HFF-Myc (cell line): Measurements from ENCODE around the gene CCDC188.

Experiments
- DNase-seq: peaks from one replicate; pipeline ENCODE4 v3.0.0-alpha.2; 2011; ENCODE audit warnings: low read depth; ENCODE audit errors: extremely low read depth
- H3K4me3 ChIP-seq: replicated peaks from 2 replicates; pipeline ENCODE4 v1.5.1; 2011; ENCODE audit warnings: low read depth, mild to moderate bottlenecking, control low read depth, low read length
- CTCF ChIP-seq: IDR thresholded peaks from 2 replicates; pipeline ENCODE4 v1.5.1; 2012; ENCODE audit warnings: mild to moderate bottlenecking, low read depth, low read length, control low read depth; ENCODE audit errors: missing control alignments

The CCDC188 gene

DNA sequence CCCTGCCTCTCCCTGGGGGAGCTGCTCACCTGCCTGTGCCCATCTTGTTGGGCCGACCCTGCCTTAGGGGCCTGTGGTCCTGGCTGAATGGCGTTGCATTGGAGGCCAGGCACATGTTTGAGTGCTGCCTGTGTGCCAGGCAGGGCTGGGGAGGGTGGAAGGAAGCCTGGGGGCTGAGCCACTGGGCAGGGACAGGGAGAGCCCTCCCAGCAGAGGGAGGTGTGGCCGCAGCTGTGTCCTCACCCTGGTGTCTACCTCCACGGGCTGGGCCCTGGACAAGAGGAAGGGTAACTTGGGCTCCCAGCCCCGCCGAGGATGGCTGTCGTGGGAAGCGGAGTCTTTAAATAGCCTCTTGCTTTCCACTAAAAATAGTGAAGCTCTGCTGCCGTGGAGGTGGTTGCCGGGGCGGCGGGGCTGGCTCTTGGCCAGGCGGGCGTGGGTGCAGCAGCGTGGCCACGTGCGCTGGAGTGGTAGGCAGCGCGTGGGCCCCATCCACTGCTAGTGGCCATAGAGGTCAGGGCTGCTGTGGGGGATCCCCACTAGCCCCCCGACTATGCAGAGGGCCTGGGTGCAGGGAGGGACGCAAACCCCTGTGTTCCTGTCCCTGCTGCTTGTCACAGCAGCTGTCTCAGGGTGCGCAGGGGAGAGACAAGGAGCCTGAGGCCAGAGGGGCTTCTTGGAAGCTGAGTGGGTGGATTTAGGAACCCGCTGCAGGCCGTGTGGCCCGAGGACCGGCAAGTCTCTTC lies 13.0 kb downstream of the CCDC188 start:
- TF ChIP-seq CTCF = no peak
- no peak for DNase-seq
- no peak overlapping the region for H3K4me3 ChIP-seq

GRCh38 chr22:20137113-20137512 lies 13.7 kb downstream of the CCDC188 start:
- TF ChIP-seq CTCF = no peak
- no peak overlapping the region for H3K4me3 ChIP-seq
- no peak for DNase-seq

DNA sequence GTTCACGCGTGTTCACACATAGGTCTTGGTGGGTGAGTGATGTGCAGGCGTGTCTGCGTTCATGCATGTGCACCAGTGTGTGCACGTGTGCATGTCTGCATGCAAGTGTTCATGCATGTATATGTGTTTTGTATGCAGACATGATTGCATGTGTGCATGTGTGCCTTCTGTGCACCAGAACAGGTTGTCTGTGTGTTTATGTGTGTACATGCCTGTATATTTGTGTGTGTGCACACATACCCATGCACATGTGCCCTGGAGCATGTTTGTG lies 14.3 kb downstream of the CCDC188 start:
- no peak for TF ChIP-seq CTCF
- DNase-seq = no peak
- no peak overlapping the region for H3K4me3 ChIP-seq

DNA sequence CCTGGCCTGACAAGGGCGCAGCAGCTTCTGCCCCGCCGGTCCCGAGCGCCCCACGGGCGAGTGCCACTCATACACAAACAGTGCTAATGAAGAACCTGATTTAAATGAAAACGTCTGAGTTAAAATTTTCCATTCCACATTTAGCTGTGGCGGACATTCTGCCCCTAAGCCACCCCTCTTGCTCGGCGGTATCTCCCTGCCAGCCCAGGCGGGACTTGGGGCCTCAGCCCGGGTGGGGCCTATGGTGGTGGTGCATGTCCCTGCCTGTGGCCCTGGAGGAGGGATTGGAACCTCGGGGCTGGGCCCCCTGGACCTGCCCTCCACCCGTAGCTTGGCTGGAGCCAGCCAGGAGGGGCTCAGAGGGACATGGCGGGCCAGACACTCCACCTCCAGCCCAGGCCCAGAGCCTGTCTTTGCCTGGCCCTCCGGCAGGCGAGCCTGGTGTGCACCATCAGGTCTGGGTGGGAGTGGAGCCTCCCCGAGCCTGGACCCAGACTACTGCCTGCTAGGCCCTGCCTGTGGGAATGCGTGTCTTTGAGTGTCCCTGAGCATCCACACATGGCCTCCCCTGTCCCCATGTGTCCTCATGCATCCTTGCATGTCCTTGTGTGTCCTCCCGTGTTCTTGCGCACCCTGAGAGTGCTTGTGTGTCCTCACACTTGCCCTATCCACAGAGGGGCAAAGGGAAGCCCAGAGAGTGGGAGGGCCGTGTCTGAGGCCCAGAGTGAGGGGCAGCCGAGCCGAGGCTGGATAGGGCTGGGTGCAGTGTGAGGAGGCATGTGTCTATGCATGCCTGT lies 14.9 kb downstream of the CCDC188 start:
- no peak for TF ChIP-seq CTCF
- DNase-seq = no peak
- H3K4me3 ChIP-seq = no peak overlapping the region

DNA sequence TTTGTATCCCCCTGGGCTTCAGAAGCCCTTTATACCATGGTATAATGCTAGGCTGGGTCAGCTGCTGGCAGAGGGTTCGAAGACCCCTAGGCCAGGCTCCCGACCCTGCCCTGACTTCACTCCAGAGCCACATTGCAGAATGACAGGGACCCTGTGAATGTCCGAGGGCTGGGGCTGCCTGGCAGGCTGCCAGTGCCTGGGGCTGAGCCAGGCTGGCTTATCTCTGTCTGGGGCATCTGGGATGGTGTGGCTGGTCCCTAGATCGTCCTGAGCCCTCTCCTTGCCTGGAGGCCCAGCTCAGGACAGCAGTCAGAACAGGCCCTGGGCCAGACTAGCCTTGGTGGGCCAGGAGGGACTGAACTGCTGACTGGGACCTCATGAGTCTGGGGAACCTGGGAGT lies 15.6 kb downstream of the CCDC188 start:
- no peak overlapping the region for H3K4me3 ChIP-seq
- TF ChIP-seq CTCF = no peak
- no peak for DNase-seq

DNA sequence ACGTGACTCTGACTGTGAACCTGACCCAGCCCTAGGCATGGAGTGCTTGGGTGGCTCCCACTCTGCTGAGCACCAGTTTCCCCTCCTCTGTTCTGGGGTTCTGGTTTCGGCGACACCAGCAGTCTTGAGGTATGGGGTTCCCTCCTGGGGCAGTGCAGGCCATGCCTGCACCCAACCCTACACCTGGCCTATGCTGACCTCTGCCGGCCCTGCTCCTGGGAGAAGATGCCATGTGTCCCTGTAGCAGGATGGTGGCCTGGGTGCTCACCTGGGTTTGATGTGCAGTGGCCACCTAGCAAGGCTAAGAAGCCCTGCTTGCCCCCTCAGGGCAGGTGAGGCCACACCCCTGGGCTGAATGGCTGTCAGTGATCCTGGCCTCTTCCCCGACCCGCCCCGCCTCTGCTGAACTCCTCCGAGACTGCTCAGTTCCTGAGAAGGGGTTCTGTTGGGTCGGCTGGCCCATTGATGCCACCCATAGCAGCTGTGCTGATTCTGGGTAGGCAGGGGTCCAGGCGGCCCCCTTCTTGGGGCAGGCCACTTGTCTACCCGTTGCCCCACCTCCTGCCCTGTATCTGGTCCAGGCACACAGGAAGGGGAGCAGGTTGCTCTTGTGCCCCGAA lies 16.8 kb downstream of the CCDC188 start:
- TF ChIP-seq CTCF = no peak
- no peak for DNase-seq
- no peak overlapping the region for H3K4me3 ChIP-seq
